ENCODE data around the gene LEFTY1. TPM values are rescaled to one million over a fixed set of nuclear protein-coding genes. Genes with fewer than 3 reads are reported as not detected.

Gene LEFTY1
- total and polyA plus RNA-seq, 9 of the 15 experiments (the other 6 are each of a cell fraction or from before 2014, with no cell fraction given) = 0.07 to 0.24 (median 0.17) TPM; not detected in 5

DNA sequence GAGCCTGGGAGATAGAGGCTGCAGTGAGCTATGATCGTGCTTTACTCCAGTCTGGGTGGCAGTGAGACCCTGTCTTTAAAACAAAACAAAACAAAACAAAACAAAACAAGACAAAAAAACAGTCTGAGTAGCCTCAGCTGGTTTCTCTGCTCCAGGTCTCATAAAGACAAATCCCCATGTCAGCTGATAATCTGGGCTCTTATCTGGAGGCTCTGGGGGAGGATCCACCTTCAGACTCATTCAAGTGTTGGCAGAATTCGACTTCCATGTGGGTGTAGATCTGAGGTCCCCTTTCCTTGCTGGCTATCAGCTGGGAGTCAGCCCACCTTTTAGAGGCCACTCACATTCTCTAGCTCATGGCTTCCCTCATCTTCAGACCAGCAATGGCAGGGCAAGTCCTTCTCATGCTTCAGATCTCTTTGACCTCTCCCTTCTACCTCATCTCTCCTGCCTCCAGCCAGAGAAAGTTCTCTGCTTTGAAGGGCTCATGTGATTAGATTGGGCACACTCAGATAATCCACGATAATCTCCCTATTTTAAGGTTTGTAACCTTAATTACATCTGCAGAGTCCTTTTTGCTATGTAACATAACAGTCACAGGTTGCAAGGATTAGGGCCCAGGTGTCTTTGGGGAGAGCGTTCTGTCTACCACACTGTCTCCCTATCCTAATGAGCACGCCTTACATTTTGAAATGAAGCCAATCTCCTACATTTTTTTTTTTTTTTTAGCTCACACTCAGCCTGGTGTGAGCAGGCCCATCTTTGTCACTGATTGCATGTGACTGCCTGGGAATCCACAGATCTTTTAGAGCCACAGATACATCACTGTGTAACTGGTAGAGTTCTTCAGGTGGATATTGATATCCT, 42.6 kb upstream of the LEFTY1 start (continued):
- 0 out of 2 replicates have a peak, but pooled peaks have one; percentile 24 for TF ChIP-seq BHLHE40 (IDR thresholded peaks at IDR 0.05; ENCODE audit: low read length)
- TF ChIP-seq TGIF2 (CRISPR knock-in tag; IDR thresholded peaks at IDR 0.05) = no peak
- TF ChIP-seq PREB (CRISPR knock-in tag; IDR thresholded peaks at IDR 0.05) = no peak
- no peak for TF ChIP-seq TBP (optimal IDR thresholded peaks at IDR 0.05; ENCODE audit: low read depth, low read length)
- TF ChIP-seq, protein P1, sequence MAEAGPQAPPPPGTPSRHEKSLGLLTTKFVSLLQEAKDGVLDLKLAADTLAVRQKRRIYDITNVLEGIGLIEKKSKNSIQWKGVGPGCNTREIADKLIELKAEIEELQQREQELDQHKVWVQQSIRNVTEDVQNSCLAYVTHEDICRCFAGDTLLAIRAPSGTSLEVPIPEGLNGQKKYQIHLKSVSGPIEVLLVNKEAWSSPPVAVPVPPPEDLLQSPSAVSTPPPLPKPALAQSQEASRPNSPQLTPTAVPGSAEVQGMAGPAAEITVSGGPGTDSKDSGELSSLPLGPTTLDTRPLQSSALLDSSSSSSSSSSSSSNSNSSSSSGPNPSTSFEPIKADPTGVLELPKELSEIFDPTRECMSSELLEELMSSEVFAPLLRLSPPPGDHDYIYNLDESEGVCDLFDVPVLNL (CRISPR knock-in tag; IDR thresholded peaks at IDR 0.05; ENCODE audit: low read depth) = no peak
- peak; percentile 87 for TF ChIP-seq ARID1B (IDR thresholded peaks at IDR 0.05)
- no peak for TF ChIP-seq PRMT5 (CRISPR knock-in tag; IDR thresholded peaks at IDR 0.05)
- TF ChIP-seq DMBX1 (CRISPR knock-in tag; IDR thresholded peaks at IDR 0.05; ENCODE audit: borderline replicate concordance) = 0 out of 2 replicates have a peak, but pooled peaks have one; percentile 16
- TF ChIP-seq, protein P2, sequence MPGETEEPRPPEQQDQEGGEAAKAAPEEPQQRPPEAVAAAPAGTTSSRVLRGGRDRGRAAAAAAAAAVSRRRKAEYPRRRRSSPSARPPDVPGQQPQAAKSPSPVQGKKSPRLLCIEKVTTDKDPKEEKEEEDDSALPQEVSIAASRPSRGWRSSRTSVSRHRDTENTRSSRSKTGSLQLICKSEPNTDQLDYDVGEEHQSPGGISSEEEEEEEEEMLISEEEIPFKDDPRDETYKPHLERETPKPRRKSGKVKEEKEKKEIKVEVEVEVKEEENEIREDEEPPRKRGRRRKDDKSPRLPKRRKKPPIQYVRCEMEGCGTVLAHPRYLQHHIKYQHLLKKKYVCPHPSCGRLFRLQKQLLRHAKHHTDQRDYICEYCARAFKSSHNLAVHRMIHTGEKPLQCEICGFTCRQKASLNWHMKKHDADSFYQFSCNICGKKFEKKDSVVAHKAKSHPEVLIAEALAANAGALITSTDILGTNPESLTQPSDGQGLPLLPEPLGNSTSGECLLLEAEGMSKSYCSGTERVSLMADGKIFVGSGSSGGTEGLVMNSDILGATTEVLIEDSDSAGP (CRISPR knock-in tag; IDR thresholded peaks at IDR 0.05) = no peak
- TF ChIP-seq CEBPZ (IDR thresholded peaks at IDR 0.05; ENCODE audit: borderline replicate concordance, low read depth, low read length) = no peak
- TF ChIP-seq MCM7 (IDR thresholded peaks at IDR 0.05) = no peak
- peak in 1 of 2 experiments; percentile 50 for TF ChIP-seq AFF1 (IDR thresholded peaks at IDR 0.05; ENCODE audit: low read depth in 1 of 2, partially characterized antibody in 2 of 2)
- 0 out of 4 replicates have a peak, but pooled peaks of 1 of the 2 experiments have one; percentile 31 for TF ChIP-seq MAZ (CRISPR knock-in tag; conservative IDR thresholded peaks at IDR 0.05 in 1 of 2, IDR thresholded peaks at IDR 0.05 in 1 of 2)
- TF ChIP-seq ZNF444 (CRISPR knock-in tag; IDR thresholded peaks at IDR 0.05) = no peak

Measured in K562 (cell line).